ENCODE data around the gene ZNF670.
"Not testable (repeated sequence)": the region's sequence is repeated elsewhere in the genome, so short reads cannot be mapped to it uniquely, and the experiment has no call there.

The ZNF670 gene

DNA sequence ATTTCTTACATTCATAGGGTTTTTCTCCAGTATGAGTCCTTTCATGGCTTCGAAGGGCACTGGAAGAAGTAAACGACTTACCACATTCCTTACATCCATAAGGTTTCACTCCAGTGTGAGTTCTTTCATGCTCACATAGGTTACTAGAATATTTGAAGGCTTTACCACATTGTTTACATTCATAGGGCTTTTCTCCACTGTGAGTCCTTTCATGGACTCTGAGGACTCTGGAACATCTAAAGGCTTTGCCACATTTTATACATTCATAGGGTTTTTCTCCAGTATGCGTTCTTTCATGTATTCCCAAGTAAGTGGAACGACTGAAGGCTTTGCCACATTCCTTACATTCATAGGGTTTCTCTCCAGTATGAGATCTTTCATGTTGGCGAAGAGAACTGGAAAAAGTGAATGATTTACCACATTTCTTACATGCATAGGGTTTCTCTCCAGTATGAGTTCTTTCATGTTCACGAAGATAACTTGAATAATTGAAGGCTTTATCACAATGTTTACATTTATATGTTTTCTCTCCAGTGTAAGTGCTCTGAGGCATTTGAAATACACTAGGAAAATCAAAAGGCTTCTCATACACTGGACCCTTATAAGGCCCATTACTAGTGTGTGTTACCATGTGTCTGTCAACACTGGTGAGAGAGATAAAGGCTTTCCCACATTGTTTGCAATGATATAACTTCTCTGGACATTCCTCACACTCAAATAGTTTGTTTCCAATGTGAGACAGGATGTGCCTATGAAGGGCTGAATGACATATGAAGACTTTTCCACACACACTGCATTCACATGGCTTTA, 40.9 kb downstream of the ZNF670 start:
- no peak for FAIRE-seq

GRCh38 chr1:247032306-247032705, 46.3 kb downstream of the ZNF670 start:
- not testable (repeated sequence) for FAIRE-seq
